WTC11 (cell line): ENCODE results near the gene CTNS.

Source experiments
- SOX15 ChIP-seq: fragments of 250-450 bp; sonication (Bioruptor Pico); IDR thresholded peaks from 2 replicates; pipeline ENCODE4 v1.9.0; 2021; ENCODE audit warnings: mild to moderate bottlenecking
- SP1 ChIP-seq: sonication (generic); formaldehyde crosslinking; conservative IDR thresholded peaks from 2 replicates; pipeline ENCODE4 v1.8.1; 2022; ENCODE audit warnings: missing genetic modification reagents
- USF2 ChIP-seq: sonication (generic); formaldehyde crosslinking; IDR thresholded peaks from 2 replicates; pipeline ENCODE4 v1.8.1; 2023; ENCODE audit warnings: mild to moderate bottlenecking, missing genetic modification reagents, moderate library complexity

- TF ChIP-seq USF2, result no peak
- TF ChIP-seq SP1 (CRISPR knock-in tag), result no peak
- no peak for TF ChIP-seq SOX15 (CRISPR knock-in tag)
These were observed 43.2 kb upstream of the CTNS start for GRCh38 chr17:3593384-3593783.
